ENCODE measurements around the gene HES2.

GRCh38 chr1:6459850-6460265 is 40.1 kb upstream of the HES2 start:
- TF ChIP-seq TAF1 (IDR thresholded peaks at IDR 0.05; ENCODE audit: low read depth, low read length) (no peak), POLR2AphosphoS5 (IDR thresholded peaks at IDR 0.05; ENCODE audit: low read depth, low read length) (no peak), PAX5 (IDR thresholded peaks at IDR 0.05; ENCODE audit: insufficient read depth, low read length, severe bottlenecking) (no peak), SPI1 (IDR thresholded peaks at IDR 0.05; ENCODE audit: low read depth, low read length) (no peak), POLR2A (IDR thresholded peaks at IDR 0.05; ENCODE audit: low read depth, low read length) (no peak), POU2F2 (IDR thresholded peaks at IDR 0.05; ENCODE audit: low read depth, low read length) (no peak)
